ENCODE results near the gene SLC5A12.
"Not testable (repeated sequence)": the region's sequence is repeated elsewhere in the genome, so short reads cannot be mapped to it uniquely, and the experiment has no call there.

- TF ChIP-seq CTCF (conservative IDR thresholded peaks at IDR 0.05; ENCODE audit: low read depth, low read length); EZH2phosphoT487 (IDR thresholded peaks at IDR 0.05; ENCODE audit: borderline replicate concordance, low read length): not testable (repeated sequence)
These were observed 78.5 kb downstream of the SLC5A12 start for GRCh38 chr11:26643314-26643713.
